GM23338 (cell line): ENCODE results near the gene HDAC1. TPM values are rescaled to one million over a fixed set of nuclear protein-coding genes. Genes with fewer than 3 reads are reported as not detected.

Experiments used
- ATAC-seq: fragments of 200-7000 bp; cut with Tn5 transposase; 3 replicates; pipeline ENCODE4 v1.9.1; 2020
- DNase-seq: peaks from one replicate; pipeline ENCODE4 v3.0.0-alpha.2; 2015; ENCODE audit warnings: low spot score
- H2AFZ ChIP-seq: fragments of 200-600 bp; sonication (generic); 2 replicates; pipeline ENCODE4 v1.8.0; 2016; ENCODE audit warnings: antibody characterized with exemption, mild to moderate bottlenecking, moderate library complexity
- H3F3A ChIP-seq: fragments of 200-600 bp; sonication (generic); replicated peaks from 2 replicates; pipeline ENCODE4 v1.8.0; 2017; ENCODE audit warnings: antibody characterized with exemption, mixed run types, low read depth
- H3K27ac ChIP-seq: fragments of 200-600 bp; sonication (generic); 2 replicates; pipeline ENCODE4 v1.6.1; 2016; ENCODE audit warnings: low read depth
- H3K27me3 ChIP-seq: fragments of 200-600 bp; sonication (generic); 2 replicates; pipeline ENCODE4 v1.8.0; 2016; ENCODE audit warnings: mild to moderate bottlenecking, mixed run types, moderate library complexity; ENCODE audit not compliant: insufficient read depth
- H3K36me3 ChIP-seq: fragments of 200-600 bp; sonication (generic); 2 replicates; pipeline ENCODE4 v1.8.0; 2016; ENCODE audit warnings: mild to moderate bottlenecking; ENCODE audit not compliant: insufficient read depth
- H3K4me1 ChIP-seq: fragments of 200-600 bp; sonication (generic); 2 replicates; pipeline ENCODE4 v1.8.0; 2016; ENCODE audit warnings: mild to moderate bottlenecking, moderate library complexity; ENCODE audit not compliant: insufficient read depth
- H3K4me2 ChIP-seq: fragments of 200-600 bp; sonication (generic); 2 replicates; pipeline ENCODE4 v1.7.1; 2017; ENCODE audit warnings: mixed run types
- H3K4me3 ChIP-seq: fragments of 200-600 bp; sonication (generic); 2 replicates; pipeline ENCODE4 v1.6.1; 2016; ENCODE audit warnings: mixed run types
- H3K79me2 ChIP-seq: fragments of 200-600 bp; sonication (generic); replicated peaks from 2 replicates; pipeline ENCODE4 v1.8.0; 2017; ENCODE audit warnings: mild to moderate bottlenecking; ENCODE audit not compliant: insufficient read depth
- H3K9me2 ChIP-seq: fragments of 200-600 bp; sonication (generic); 2 replicates; pipeline ENCODE4 v1.8.0; 2017; ENCODE audit not compliant: insufficient read depth
- H4K20me1 ChIP-seq: fragments of 200-600 bp; sonication (generic); replicated peaks from 2 replicates; pipeline ENCODE4 v1.8.0; 2017; ENCODE audit warnings: mild to moderate bottlenecking; ENCODE audit not compliant: insufficient read depth
- H3K27ac Mint-ChIP-seq: 2 replicates; pipeline ENCODE4 v1.8.0; 2020; ENCODE audit warnings: inconsistent platforms, mild to moderate bottlenecking, moderate library complexity, mixed read lengths
- H3K27me3 Mint-ChIP-seq: 3 replicates; pipeline ENCODE4 v1.8.0; 2022; ENCODE audit warnings: low read depth, mild to moderate bottlenecking, moderate library complexity, mixed read lengths, inconsistent platforms; ENCODE audit not compliant: insufficient read depth, poor library complexity
- H3K36me3 Mint-ChIP-seq: 3 replicates; pipeline ENCODE4 v1.8.0; 2021; ENCODE audit warnings: low read depth, mild to moderate bottlenecking, inconsistent platforms, moderate library complexity, mixed read lengths
- H3K4me1 Mint-ChIP-seq: 3 replicates; pipeline ENCODE4 v1.8.0; 2020; ENCODE audit warnings: mild to moderate bottlenecking, inconsistent platforms, mixed read lengths
- H3K4me3 Mint-ChIP-seq: 3 replicates; pipeline ENCODE4 v1.8.0; 2021; ENCODE audit warnings: moderate library complexity, mild to moderate bottlenecking, inconsistent platforms, mixed read lengths
- H3K9me3 Mint-ChIP-seq: 3 replicates; pipeline ENCODE4 v1.8.0; 2020; ENCODE audit warnings: moderate library complexity, mild to moderate bottlenecking, inconsistent platforms, mixed read lengths
- CREB1 ChIP-seq: fragments of 250-450 bp; sonication (Bioruptor Pico); IDR thresholded peaks from 2 replicates; pipeline ENCODE4 v1.5.0; 2020; ENCODE audit warnings: low read depth, mild to moderate bottlenecking, moderate library complexity
- ETS1 ChIP-seq: IDR thresholded peaks from 2 replicates; pipeline ENCODE4 v1.6.1; 2016; ENCODE audit warnings: antibody characterized with exemption
- EZH2 ChIP-seq: fragments of 200-600 bp; sonication (generic); IDR thresholded peaks from one replicate; pipeline ENCODE4 v1.8.0; 2017; ENCODE audit warnings: antibody characterized with exemption, mild to moderate bottlenecking, low read depth; ENCODE audit not compliant: unreplicated experiment
- EZH2phosphoT487 ChIP-seq: fragments of 200-600 bp; sonication (generic); IDR thresholded peaks from one replicate; pipeline ENCODE4 v1.8.1; 2018; ENCODE audit warnings: antibody characterized with exemption; ENCODE audit not compliant: unreplicated experiment
- JUNB ChIP-seq: IDR thresholded peaks from one replicate; pipeline ENCODE4 v1.6.1; 2016; ENCODE audit warnings: antibody characterized with exemption; ENCODE audit not compliant: unreplicated experiment
- NANOG ChIP-seq: IDR thresholded peaks from 2 replicates; pipeline ENCODE4 v1.6.1; 2016; ENCODE audit warnings: antibody characterized with exemption, borderline replicate concordance
- POLR2AphosphoS5 ChIP-seq: IDR thresholded peaks from 2 replicates; pipeline ENCODE4 v1.6.1; 2016; ENCODE audit warnings: antibody characterized with exemption, low read depth
- REST ChIP-seq: IDR thresholded peaks from one replicate; pipeline ENCODE4 v1.6.1; 2018; ENCODE audit warnings: antibody characterized with exemption; ENCODE audit not compliant: unreplicated experiment
- STAT1 ChIP-seq: IDR thresholded peaks from one replicate; pipeline ENCODE4 v1.6.1; 2016; ENCODE audit warnings: antibody characterized with exemption; ENCODE audit not compliant: unreplicated experiment
- ZNF114 ChIP-seq: fragments of 250-450 bp; sonication (Bioruptor Pico); IDR thresholded peaks from 2 replicates; pipeline ENCODE4 v1.5.0; 2020; ENCODE audit warnings: mild to moderate bottlenecking, moderate library complexity
- ZNF331 ChIP-seq: fragments of 250-450 bp; sonication (Bioruptor Pico); IDR thresholded peaks from 2 replicates; pipeline ENCODE4 v1.5.0; 2020; ENCODE audit warnings: low read depth, mild to moderate bottlenecking, moderate library complexity
- polyA plus RNA-seq: library from polyadenylated mRNA; unstranded; fragments of >200 nt; fragmentation: Nextera tagmentation; extraction: Ambion mirVana; gene quantifications from 2 replicates; pipeline ENCODE4 v1.2.1, GENCODE V29; 2016
- total RNA-seq: library from RNA; depleted of rRNA; stranded (reverse); fragments of >200 nt; shearing (Covaris generic); gene quantifications from 2 replicates; pipeline ENCODE4 v1.2.3, GENCODE V29; 2014
- TF ChIP-seq, protein P1 (sequence below): fragments of 250-450 bp; sonication (Bioruptor Pico); IDR thresholded peaks from 2 replicates; pipeline ENCODE4 v1.5.0; 2020; ENCODE audit warnings: mild to moderate bottlenecking, moderate library complexity

The HDAC1 gene
- total and polyA plus RNA-seq, 2 experiments from 2014 or later = 82.6 to 104 TPM

GRCh38 chr1:32274646-32275340 is 17.1 kb upstream of the HDAC1 start:
- Histone ChIP-seq H3K4me2 (peak overlapping the region; percentile 93), H3K36me3 (peaks cover 6% of the 10 kb centered on the region; the same call in 1 of the 2 replicates), H3K9me2 (0 out of 2 replicates have a peak, but pooled peaks cover 3% of the 10 kb centered on the region), H3K27ac (peak overlapping the region; percentile 92), H4K20me1 (no peaks in the 10 kb centered on the region), H3K4me1 (peaks cover 26% of the 10 kb centered on the region), H2AFZ (peak overlapping the region; percentile 83), H3F3A (peaks cover 18% of the 10 kb centered on the region), H3K4me3 (peak overlapping the region; percentile 65), H3K79me2 (no peaks in the 10 kb centered on the region; the same call in 1 of the 2 replicates), H3K27me3 (0 out of 2 replicates have a peak, but pooled peaks cover 5% of the 10 kb centered on the region)
- ATAC-seq (peak; percentile 58), DNase-seq (peak; percentile 54)
- Mint-ChIP-seq H3K36me3 (peaks cover 30% of the 10 kb centered on the region), H3K27ac (peak overlapping the region; percentile 94), H3K9me3 (no peaks in the 10 kb centered on the region), H3K4me3 (peak overlapping the region; percentile 72), H3K4me1 (peaks cover 39% of the 10 kb centered on the region), H3K27me3 (peaks cover 12% of the 10 kb centered on the region)
- TF ChIP-seq EZH2phosphoT487 (no peak), REST (no peak), JUNB (no peak), STAT1 (no peak), POLR2AphosphoS5 (no peak), NANOG (no peak), ZNF114 (CRISPR knock-in tag) (no peak), CREB1 (CRISPR knock-in tag) (no peak), ZNF331 (CRISPR knock-in tag) (no peak), ETS1 (no peak), EZH2 (no peak)
- TF ChIP-seq, protein P1, sequence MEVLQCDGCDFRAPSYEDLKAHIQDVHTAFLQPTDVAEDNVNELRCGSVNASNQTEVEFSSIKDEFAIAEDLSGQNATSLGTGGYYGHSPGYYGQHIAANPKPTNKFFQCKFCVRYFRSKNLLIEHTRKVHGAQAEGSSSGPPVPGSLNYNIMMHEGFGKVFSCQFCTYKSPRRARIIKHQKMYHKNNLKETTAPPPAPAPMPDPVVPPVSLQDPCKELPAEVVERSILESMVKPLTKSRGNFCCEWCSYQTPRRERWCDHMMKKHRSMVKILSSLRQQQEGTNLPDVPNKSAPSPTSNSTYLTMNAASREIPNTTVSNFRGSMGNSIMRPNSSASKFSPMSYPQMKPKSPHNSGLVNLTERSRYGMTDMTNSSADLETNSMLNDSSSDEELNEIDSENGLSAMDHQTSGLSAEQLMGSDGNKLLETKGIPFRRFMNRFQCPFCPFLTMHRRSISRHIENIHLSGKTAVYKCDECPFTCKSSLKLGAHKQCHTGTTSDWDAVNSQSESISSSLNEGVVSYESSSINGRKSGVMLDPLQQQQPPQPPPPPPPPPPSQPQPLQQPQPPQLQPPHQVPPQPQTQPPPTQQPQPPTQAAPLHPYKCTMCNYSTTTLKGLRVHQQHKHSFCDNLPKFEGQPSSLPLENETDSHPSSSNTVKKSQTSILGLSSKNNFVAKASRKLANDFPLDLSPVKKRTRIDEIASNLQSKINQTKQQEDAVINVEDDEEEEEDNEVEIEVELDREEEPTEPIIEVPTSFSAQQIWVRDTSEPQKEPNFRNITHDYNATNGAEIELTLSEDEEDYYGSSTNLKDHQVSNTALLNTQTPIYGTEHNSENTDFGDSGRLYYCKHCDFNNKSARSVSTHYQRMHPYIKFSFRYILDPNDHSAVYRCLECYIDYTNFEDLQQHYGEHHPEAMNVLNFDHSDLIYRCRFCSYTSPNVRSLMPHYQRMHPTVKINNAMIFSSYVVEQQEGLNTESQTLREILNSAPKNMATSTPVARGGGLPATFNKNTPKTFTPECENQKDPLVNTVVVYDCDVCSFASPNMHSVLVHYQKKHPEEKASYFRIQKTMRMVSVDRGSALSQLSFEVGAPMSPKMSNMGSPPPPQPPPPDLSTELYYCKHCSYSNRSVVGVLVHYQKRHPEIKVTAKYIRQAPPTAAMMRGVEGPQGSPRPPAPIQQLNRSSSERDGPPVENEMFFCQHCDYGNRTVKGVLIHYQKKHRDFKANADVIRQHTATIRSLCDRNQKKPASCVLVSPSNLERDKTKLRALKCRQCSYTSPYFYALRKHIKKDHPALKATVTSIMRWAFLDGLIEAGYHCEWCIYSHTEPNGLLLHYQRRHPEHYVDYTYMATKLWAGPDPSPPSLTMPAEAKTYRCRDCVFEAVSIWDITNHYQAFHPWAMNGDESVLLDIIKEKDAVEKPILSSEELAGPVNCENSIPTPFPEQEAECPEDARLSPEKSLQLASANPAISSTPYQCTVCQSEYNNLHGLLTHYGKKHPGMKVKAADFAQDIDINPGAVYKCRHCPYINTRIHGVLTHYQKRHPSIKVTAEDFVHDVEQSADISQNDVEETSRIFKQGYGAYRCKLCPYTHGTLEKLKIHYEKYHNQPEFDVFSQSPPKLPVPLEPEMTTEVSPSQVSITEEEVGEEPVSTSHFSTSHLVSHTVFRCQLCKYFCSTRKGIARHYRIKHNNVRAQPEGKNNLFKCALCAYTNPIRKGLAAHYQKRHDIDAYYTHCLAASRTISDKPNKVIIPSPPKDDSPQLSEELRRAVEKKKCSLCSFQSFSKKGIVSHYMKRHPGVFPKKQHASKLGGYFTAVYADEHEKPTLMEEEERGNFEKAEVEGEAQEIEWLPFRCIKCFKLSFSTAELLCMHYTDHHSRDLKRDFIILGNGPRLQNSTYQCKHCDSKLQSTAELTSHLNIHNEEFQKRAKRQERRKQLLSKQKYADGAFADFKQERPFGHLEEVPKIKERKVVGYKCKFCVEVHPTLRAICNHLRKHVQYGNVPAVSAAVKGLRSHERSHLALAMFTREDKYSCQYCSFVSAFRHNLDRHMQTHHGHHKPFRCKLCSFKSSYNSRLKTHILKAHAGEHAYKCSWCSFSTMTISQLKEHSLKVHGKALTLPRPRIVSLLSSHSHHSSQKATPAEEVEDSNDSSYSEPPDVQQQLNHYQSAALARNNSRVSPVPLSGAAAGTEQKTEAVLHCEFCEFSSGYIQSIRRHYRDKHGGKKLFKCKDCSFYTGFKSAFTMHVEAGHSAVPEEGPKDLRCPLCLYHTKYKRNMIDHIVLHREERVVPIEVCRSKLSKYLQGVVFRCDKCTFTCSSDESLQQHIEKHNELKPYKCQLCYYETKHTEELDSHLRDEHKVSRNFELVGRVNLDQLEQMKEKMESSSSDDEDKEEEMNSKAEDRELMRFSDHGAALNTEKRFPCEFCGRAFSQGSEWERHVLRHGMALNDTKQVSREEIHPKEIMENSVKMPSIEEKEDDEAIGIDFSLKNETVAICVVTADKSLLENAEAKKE = no peak
